NCI-H526 treated with DMSO at 0.1 percent for 48 hours (cell line): ENCODE results near the gene NOSIP.

Experiments
- DNase-seq: peaks from one replicate; lab custom pipeline; 2025; lab: John Stamatoyannopoulos, UW

Gene NOSIP

DNA sequence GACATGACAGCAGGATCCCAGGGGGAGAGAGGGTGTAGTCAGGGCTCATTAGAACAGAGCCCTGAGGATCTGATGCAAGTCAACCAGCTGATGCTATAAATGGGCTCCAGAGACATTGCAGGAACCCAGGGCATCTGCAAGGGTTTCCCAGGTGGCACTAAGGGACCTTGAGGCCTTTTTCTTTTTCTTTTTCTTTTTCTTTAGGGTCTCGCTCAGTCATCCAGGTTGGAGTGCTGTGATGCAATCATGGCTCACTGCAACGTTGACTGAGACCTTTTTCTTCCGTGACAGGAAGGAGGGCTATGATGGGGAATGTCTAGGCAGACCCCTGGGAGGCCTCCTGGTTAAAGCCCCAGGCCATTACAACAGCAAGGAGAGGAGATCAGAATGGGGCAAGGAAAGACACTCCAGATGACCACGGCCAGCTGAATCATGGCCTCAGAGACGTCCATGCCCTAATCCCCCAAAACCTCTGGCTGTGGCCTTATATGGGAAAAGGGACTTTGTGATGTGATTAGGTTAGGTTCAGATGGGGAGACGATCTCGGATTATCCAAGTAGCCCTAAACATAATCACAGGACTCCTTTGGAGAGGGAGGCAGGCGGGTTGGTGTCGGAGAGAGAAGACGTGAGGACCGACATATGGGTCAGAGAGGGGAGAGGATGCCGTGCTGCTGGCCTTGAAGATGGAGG lies 72.4 kb downstream of the NOSIP start:
- no peak for DNase-seq

GRCh38 chr19:49506575-49507105 lies 73.7 kb downstream of the NOSIP start:
- DNase-seq, result peak; percentile 43
